Esophagus squamous epithelium (tissue), 4 donors: Measurements from ENCODE around the gene CNOT1.

Experiments used
- CTCF ChIP-seq, 6 experiments: fragments of 450-650 bp in 4 of 6; fragments of 200-600 bp in 2 of 6; sonication (generic) in 2 of 6; IDR thresholded peaks; one replicate each; pipeline ENCODE4 v1.5.1; 2016 to 2019; ENCODE audit warnings: antibody characterized with exemption in 6 of 6, mild to moderate bottlenecking in 4 of 6, moderate library complexity in 4 of 6
- POLR2A ChIP-seq, 4 donors: fragments of 450-650 bp; IDR thresholded peaks; one replicate each; pipeline ENCODE4 v1.6.1; 2017; ENCODE audit warnings: antibody characterized with exemption in 4 of 4, mild to moderate bottlenecking in 4 of 4, moderate library complexity in 3 of 4

GRCh38 chr16:58577141-58577540, 52.5 kb downstream of the CNOT1 start:
- TF ChIP-seq CTCF (IDR thresholded peaks at IDR 0.05): no peak
- TF ChIP-seq POLR2A (IDR thresholded peaks at IDR 0.05): no peak
